HEK293 (cell line): Measurements from ENCODE around the gene PRICKLE3.

ENCODE experiments used
- CTCF ChIA-PET: fragments of 350-600 bp; formaldehyde crosslinking; extraction: SDS; loops from one replicate; lab custom pipeline; 2021; ENCODE audit warnings: antibody characterized with exemption; lab: Yijun Ruan, JAX
- POLR2A ChIA-PET: fragments of 300-600 bp; formaldehyde crosslinking; extraction: SDS; loops from one replicate; lab custom pipeline; 2020; ENCODE audit warnings: antibody characterized with exemption, inconsistent platforms; lab: Yijun Ruan, JAX
- H3K27ac ChIP-seq: fragments of 200-500 bp; sonication (Bioruptor generic); 2 replicates; pipeline ENCODE4 v1.5.1; 2014; ENCODE audit warnings: low read depth, low read length, control low read depth, inconsistent platforms; ENCODE audit errors: extremely low read depth
- H3K36me3 ChIP-seq, 2 experiments: fragments of 200-500 bp in 1 of 2; sonication (Bioruptor generic) in 1 of 2; 1 replicate in 1 of 2; 2 replicates in 1 of 2; pipeline ENCODE4 v1.5.1; 2014 to 2017; ENCODE audit warnings: inconsistent platforms in 2 of 2, low read length in 2 of 2; ENCODE audit not compliant: control insufficient read depth in 2 of 2, insufficient read depth in 1 of 2
- H3K4me1 ChIP-seq: fragments of 200-500 bp; sonication (Bioruptor generic); 2 replicates; pipeline ENCODE4 v1.5.1; 2014; ENCODE audit warnings: mild to moderate bottlenecking, low read length, inconsistent platforms; ENCODE audit not compliant: control insufficient read depth, insufficient read depth
- H3K4me3 ChIP-seq: 2 replicates; pipeline ENCODE4 v1.5.1; 2011; ENCODE audit warnings: low read depth, mild to moderate bottlenecking, control low read depth, low read length, moderate library complexity
- H3K9me3 ChIP-seq: fragments of 200-500 bp; sonication (Bioruptor generic); 2 replicates; pipeline ENCODE4 v1.5.1; 2014; ENCODE audit warnings: low read depth, low read length, inconsistent platforms; ENCODE audit not compliant: control insufficient read depth, insufficient read depth
- KLF1 ChIP-seq: fragments of 450-650 bp; formaldehyde crosslinking; IDR thresholded peaks from 2 replicates; pipeline ENCODE4 v1.5.1; 2016; ENCODE audit warnings: missing biosample characterization, missing genetic modification characterization
- KLF10 ChIP-seq: fragments of 450-650 bp; IDR thresholded peaks from 2 replicates; pipeline ENCODE4 v1.5.1; 2018; ENCODE audit warnings: missing biosample characterization, mild to moderate bottlenecking, missing genetic modification characterization
- KLF8 ChIP-seq: fragments of 450-650 bp; formaldehyde crosslinking; IDR thresholded peaks from 2 replicates; pipeline ENCODE4 v1.5.1; 2016; ENCODE audit warnings: missing biosample characterization, missing genetic modification characterization
- KLF9 ChIP-seq: fragments of 450-650 bp; formaldehyde crosslinking; IDR thresholded peaks from 2 replicates; pipeline ENCODE4 v1.5.1; 2016; ENCODE audit warnings: missing biosample characterization, missing genetic modification characterization, low read depth
- MYNN ChIP-seq: fragments of 450-650 bp; formaldehyde crosslinking; IDR thresholded peaks from 2 replicates; pipeline ENCODE4 v1.5.1; 2016; ENCODE audit warnings: missing biosample characterization, missing genetic modification characterization, borderline replicate concordance
- OVOL3 ChIP-seq: fragments of 450-650 bp; formaldehyde crosslinking; IDR thresholded peaks from 2 replicates; pipeline ENCODE4 v1.5.1; 2016; ENCODE audit warnings: missing biosample characterization, missing genetic modification characterization
- PRDM1 ChIP-seq: fragments of 450-650 bp; formaldehyde crosslinking; IDR thresholded peaks from 2 replicates; pipeline ENCODE4; 2016; ENCODE audit warnings: missing biosample characterization, missing genetic modification characterization
- TCF7L2 ChIP-seq: IDR thresholded peaks from 2 replicates; pipeline ENCODE4 v1.6.1; 2011; ENCODE audit warnings: low read depth, mild to moderate bottlenecking, inconsistent platforms, low read length, moderate library complexity, borderline replicate concordance
- YY1 ChIP-seq: fragments of 450-650 bp; formaldehyde crosslinking; IDR thresholded peaks from 2 replicates; pipeline ENCODE4 v1.5.1; 2018; ENCODE audit warnings: missing biosample characterization, missing genetic modification characterization
- ZBTB20 ChIP-seq: fragments of 450-650 bp; formaldehyde crosslinking; IDR thresholded peaks from 2 replicates; pipeline ENCODE4 v1.5.1; 2016; ENCODE audit warnings: missing biosample characterization, missing genetic modification characterization
- ZEB2 ChIP-seq: fragments of 450-650 bp; formaldehyde crosslinking; IDR thresholded peaks from 2 replicates; pipeline ENCODE4 v1.5.1; 2016; ENCODE audit warnings: missing biosample characterization, missing genetic modification characterization
- ZNF175 ChIP-seq: fragments of 450-650 bp; formaldehyde crosslinking; IDR thresholded peaks from 2 replicates; pipeline ENCODE4 v1.5.1; 2016; ENCODE audit warnings: missing biosample characterization, missing genetic modification characterization
- ZNF202 ChIP-seq: fragments of 450-650 bp; formaldehyde crosslinking; IDR thresholded peaks from 2 replicates; pipeline ENCODE4 v1.5.1; 2016; ENCODE audit warnings: missing biosample characterization, missing genetic modification characterization, borderline replicate concordance
- ZNF221 ChIP-seq: fragments of 450-650 bp; formaldehyde crosslinking; IDR thresholded peaks from 2 replicates; pipeline ENCODE4 v1.5.1; 2017; ENCODE audit warnings: missing biosample characterization, missing genetic modification characterization, borderline replicate concordance
- ZNF366 ChIP-seq: fragments of 450-650 bp; formaldehyde crosslinking; conservative IDR thresholded peaks from 2 replicates; pipeline ENCODE4 v1.5.1; 2016; ENCODE audit warnings: missing biosample characterization, missing genetic modification characterization
- ZNF501 ChIP-seq: fragments of 450-650 bp; formaldehyde crosslinking; IDR thresholded peaks from 2 replicates; pipeline ENCODE4 v1.5.1; 2016; ENCODE audit warnings: missing biosample characterization, missing genetic modification characterization
- ZNF610 ChIP-seq: fragments of 450-650 bp; formaldehyde crosslinking; IDR thresholded peaks from 2 replicates; pipeline ENCODE4 v1.5.1; 2016; ENCODE audit warnings: missing biosample characterization, missing genetic modification characterization, borderline replicate concordance
- ZNF623 ChIP-seq: fragments of 450-650 bp; formaldehyde crosslinking; IDR thresholded peaks from 2 replicates; pipeline ENCODE4 v1.5.1; 2016; ENCODE audit warnings: missing biosample characterization, missing genetic modification characterization
- ZNF654 ChIP-seq: fragments of 450-650 bp; formaldehyde crosslinking; IDR thresholded peaks from 2 replicates; pipeline ENCODE4 v1.5.1; 2016; ENCODE audit warnings: low read depth, missing biosample characterization, missing genetic modification characterization
- ZNF677 ChIP-seq: fragments of 450-650 bp; IDR thresholded peaks from 2 replicates; pipeline ENCODE4 v1.5.0; 2018; ENCODE audit warnings: missing biosample characterization, mild to moderate bottlenecking, missing genetic modification characterization, moderate library complexity
- ZSCAN30 ChIP-seq: fragments of 450-650 bp; IDR thresholded peaks from 2 replicates; pipeline ENCODE4 v1.5.1; 2018; ENCODE audit warnings: missing biosample characterization, mild to moderate bottlenecking, missing genetic modification characterization, moderate library complexity
- TF ChIP-seq, protein P1 (sequence below): fragments of 450-650 bp; formaldehyde crosslinking; IDR thresholded peaks from 2 replicates; pipeline ENCODE4 v1.5.1; 2017; ENCODE audit warnings: missing biosample characterization, missing genetic modification characterization
- TF ChIP-seq, protein P2 (sequence below): fragments of 450-650 bp; formaldehyde crosslinking; IDR thresholded peaks from 2 replicates; pipeline ENCODE4 v1.5.1; 2016; ENCODE audit warnings: missing biosample characterization, missing genetic modification characterization
- TF ChIP-seq, protein P3 (sequence below): fragments of 450-650 bp; formaldehyde crosslinking; IDR thresholded peaks from 2 replicates; pipeline ENCODE4 v1.5.1; 2016; ENCODE audit warnings: missing biosample characterization, missing genetic modification characterization

The PRICKLE3 gene

DNA sequence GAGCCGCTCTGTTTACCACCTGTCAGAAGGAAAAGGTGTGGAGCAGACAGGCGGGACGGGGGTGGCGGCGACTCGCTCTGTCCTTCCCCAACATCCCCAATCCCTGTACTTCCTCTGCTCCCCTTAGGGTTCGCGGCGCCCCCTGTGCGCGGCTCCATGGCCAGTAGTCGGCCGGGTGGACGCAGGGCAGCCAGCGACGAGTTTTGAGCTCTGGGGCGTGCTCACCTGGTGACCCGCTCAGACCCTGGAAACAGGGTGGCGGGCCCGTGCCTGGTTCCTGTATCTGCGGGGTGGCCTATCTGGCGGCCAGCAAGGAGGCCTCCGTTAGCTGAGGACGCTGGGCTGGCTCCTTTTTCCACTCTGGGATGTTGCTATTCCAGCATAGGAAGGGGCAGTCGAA lies 29.0 kb downstream of the PRICKLE3 start:
- Histone ChIP-seq H3K27ac (no peak overlapping the region), H3K36me3 (no peaks in the 10 kb centered on the region), H3K4me1 (no peaks in the 10 kb centered on the region), H3K9me3 (no peaks in the 10 kb centered on the region), H3K4me3 (no peak overlapping the region)
- ChIA-PET CTCF (interaction anchor here (0.5 to 1.8 kb wide), 5 partner anchors 12 to 1528 kb away, joined by 3 to 8 read pairs (median 4); no protein-coding TSS in a partner anchor), POLR2A (no interaction called here)
- TF ChIP-seq MYNN (no peak), PRDM1 (tag by site-specific recombination) (no peak), YY1 (tag by site-specific recombination) (no peak), ZNF677 (tag by site-specific recombination) (no peak), ZEB2 (tag by site-specific recombination) (no peak)
- TF ChIP-seq, protein P1, sequence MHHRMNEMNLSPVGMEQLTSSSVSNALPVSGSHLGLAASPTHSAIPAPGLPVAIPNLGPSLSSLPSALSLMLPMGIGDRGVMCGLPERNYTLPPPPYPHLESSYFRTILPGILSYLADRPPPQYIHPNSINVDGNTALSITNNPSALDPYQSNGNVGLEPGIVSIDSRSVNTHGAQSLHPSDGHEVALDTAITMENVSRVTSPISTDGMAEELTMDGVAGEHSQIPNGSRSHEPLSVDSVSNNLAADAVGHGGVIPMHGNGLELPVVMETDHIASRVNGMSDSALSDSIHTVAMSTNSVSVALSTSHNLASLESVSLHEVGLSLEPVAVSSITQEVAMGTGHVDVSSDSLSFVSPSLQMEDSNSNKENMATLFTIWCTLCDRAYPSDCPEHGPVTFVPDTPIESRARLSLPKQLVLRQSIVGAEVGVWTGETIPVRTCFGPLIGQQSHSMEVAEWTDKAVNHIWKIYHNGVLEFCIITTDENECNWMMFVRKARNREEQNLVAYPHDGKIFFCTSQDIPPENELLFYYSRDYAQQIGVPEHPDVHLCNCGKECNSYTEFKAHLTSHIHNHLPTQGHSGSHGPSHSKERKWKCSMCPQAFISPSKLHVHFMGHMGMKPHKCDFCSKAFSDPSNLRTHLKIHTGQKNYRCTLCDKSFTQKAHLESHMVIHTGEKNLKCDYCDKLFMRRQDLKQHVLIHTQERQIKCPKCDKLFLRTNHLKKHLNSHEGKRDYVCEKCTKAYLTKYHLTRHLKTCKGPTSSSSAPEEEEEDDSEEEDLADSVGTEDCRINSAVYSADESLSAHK: no peak

DNA sequence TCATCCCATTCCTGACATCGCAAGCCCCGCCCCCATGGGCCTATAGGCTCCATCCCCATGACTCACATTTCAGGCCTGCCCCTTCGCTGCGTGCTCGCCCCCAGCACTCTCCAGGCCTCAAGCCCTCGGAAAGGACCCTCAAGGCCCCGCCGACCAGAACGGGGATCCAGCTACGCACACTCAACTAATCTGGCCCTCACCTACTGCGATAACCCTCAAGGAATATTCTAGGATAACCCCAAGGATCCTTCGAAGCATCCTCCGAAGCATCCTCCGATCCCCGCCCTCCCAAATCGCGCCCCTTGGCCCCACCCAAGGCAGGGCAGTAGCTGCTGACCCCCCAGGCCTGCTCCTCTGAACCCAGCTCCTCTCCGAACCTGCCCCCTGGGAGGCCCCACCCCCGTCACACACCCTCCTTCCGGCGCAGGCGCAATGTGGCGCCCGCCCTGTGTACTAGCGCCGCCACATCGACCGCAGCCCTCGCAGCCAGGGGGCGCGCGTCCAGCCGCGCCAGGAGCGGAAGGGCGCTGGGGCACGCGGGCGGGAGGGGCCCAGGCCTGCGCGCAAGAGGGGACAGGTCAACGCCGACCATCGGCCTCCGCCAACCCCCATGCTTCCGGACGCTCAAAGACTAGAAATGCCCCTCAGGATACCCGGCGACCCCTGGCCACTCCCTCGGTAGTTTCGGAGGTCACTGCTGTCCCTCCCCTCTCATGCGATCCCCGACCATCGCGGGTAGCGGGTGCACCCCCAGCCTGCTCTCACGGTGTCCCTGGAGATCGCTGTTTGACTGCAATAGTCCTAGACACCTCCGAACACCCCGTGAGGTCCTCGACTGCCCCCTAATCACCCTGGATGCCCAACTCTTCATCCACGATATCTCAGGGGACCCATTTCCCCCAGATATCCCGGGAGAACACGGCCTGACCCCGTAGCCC lies 30.0 kb downstream of the PRICKLE3 start:
- peak overlapping the region; percentile 79 for H3K27ac ChIP-seq
- ChIA-PET POLR2A (interaction anchor here (0.6 to 1.0 kb wide), 5 partner anchors 10 to 35 kb away, joined by 3 to 10 read pairs (median 5); partner anchors contain the start of gene PLP2), CTCF (interaction anchor here (0.5 to 1.8 kb wide), 16 partner anchors 9 to 1020 kb away, joined by 3 to 14 read pairs (median 4); partner anchors contain the start of gene GPKOW)
- H3K9me3 ChIP-seq: no peaks in the 10 kb centered on the region
- no peaks in the 10 kb centered on the region for H3K4me1 ChIP-seq
- no peaks in the 10 kb centered on the region for H3K36me3 ChIP-seq
- H3K4me3 ChIP-seq: peak overlapping the region; percentile 42
- TF ChIP-seq ZNF221 (no peak), ZNF610 (tag by site-specific recombination) (0 out of 2 replicates have a peak, but pooled peaks have one; percentile 26), KLF8 (tag by site-specific recombination) (peak; percentile 90), ZSCAN30 (tag by site-specific recombination) (peak; percentile 25; the same call in 1 of the 2 replicates), ZBTB20 (peak; percentile 40), KLF10 (tag by site-specific recombination) (peak; percentile 91), OVOL3 (0 out of 2 replicates have a peak, but pooled peaks have one; percentile 31), ZNF654 (no peak), KLF1 (tag by site-specific recombination) (peak; percentile 83), TCF7L2 (no peak), KLF9 (tag by site-specific recombination) (peak; percentile 89), ZEB2 (tag by site-specific recombination) (no peak), ZNF366 (tag by site-specific recombination) (0 out of 2 replicates have a peak, but pooled peaks have one; percentile 9), ZNF175 (tag by site-specific recombination) (no peak), ZNF501 (tag by site-specific recombination) (peak; percentile 67; the same call in 1 of the 2 replicates), ZNF623 (no peak), ZNF202 (tag by site-specific recombination) (no peak)
- TF ChIP-seq, protein P2, sequence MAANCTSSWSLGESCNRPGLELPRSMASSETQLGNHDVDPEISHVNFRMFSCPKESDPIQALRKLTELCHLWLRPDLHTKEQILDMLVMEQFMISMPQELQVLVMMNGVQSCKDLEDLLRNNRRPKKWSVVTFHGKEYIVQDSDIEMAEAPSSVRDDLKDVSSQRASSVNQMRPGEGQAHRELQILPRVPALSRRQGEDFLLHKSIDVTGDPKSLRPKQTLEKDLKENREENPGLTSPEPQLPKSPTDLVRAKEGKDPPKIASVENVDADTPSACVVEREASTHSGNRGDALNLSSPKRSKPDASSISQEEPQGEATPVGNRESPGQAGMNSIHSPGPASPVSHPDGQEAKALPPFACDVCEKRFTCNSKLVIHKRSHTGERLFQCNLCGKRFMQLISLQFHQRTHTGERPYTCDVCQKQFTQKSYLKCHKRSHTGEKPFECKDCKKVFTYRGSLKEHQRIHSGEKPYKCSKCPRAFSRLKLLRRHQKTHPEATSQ (tag by site-specific recombination): no peak
- TF ChIP-seq, protein P3, sequence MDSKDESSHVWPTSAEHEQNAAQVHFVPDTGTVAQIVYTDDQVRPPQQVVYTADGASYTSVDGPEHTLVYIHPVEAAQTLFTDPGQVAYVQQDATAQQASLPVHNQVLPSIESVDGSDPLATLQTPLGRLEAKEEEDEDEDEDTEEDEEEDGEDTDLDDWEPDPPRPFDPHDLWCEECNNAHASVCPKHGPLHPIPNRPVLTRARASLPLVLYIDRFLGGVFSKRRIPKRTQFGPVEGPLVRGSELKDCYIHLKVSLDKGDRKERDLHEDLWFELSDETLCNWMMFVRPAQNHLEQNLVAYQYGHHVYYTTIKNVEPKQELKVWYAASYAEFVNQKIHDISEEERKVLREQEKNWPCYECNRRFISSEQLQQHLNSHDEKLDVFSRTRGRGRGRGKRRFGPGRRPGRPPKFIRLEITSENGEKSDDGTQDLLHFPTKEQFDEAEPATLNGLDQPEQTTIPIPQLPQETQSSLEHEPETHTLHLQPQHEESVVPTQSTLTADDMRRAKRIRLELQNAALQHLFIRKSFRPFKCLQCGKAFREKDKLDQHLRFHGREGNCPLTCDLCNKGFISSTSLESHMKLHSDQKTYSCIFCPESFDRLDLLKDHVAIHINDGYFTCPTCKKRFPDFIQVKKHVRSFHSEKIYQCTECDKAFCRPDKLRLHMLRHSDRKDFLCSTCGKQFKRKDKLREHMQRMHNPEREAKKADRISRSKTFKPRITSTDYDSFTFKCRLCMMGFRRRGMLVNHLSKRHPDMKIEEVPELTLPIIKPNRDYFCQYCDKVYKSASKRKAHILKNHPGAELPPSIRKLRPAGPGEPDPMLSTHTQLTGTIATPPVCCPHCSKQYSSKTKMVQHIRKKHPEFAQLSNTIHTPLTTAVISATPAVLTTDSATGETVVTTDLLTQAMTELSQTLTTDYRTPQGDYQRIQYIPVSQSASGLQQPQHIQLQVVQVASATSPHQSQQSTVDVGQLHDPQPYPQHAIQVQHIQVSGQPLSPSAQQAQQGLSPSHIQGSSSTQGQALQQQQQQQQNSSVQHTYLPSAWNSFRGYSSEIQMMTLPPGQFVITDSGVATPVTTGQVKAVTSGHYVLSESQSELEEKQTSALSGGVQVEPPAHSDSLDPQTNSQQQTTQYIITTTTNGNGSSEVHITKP (tag by site-specific recombination): peak; percentile 64
